Left hindlimb (tissue), 1 donor: ENCODE measurements around the gene RAB7A.

Experiments used
- DNase-seq: peaks from one replicate; pipeline ENCODE4 v3.0.0-alpha.2; 2018

The RAB7A gene

DNA sequence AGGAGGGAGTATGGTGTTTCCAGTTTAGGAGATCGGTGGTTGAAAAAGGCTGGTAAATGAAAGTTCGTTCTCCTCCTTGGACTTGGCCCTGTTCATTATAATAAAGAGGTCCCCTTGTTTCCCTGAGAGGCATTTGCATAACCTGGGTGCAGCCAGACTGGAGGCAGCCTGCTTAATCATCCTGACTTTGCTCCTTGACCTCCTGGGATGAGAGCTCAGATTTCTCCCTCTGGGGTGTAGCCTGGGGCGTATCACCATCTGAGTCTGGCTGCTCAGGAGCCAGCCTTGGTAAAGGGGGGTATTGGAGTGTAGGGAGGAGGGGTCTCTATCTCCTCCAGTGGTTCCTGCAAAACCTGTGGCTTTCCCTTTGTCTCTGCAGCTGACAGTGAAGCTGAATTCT is 132.2 kb downstream of the RAB7A start:
- no peak for DNase-seq

DNA sequence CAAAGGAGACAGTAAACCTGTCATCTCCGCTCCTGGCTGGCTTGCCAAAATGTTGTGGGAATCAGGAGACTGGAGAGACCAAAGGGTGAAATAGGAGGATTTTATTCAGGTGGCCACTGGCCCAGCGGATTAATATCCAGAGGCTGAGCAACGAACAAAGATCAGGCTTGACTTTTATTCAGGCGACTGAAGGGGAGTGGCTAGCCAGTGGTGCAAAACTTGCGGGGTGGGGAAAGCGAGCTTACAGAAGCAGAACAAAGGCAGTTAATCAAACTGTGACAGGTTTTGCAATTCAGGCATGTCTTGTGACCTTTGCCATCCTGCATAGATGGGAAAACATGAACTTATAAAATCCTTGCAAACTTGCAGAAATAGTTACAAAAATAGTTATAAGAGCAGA is 133.6 kb downstream of the RAB7A start:
- DNase-seq = no peak

DNA sequence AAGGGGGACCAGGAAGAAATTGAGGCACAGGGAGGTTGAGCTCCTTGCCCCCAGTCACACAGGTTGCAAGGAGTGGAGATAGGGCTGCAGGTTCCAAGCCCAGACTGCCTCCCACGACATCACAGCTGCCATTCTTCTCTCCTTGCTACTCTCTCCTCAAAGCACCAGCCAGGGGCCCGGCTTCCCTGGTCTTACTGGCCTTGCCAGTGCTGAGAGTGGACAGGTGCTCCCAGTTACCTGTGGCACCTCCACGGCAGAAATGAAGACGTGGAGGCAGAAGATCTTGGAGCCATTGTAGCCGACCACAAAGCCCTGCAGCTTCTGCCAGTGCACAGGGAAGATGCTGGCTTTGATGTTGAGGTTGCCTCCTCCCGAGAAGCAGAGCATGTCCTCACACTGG is 135.5 kb downstream of the RAB7A start:
- no peak for DNase-seq

DNA sequence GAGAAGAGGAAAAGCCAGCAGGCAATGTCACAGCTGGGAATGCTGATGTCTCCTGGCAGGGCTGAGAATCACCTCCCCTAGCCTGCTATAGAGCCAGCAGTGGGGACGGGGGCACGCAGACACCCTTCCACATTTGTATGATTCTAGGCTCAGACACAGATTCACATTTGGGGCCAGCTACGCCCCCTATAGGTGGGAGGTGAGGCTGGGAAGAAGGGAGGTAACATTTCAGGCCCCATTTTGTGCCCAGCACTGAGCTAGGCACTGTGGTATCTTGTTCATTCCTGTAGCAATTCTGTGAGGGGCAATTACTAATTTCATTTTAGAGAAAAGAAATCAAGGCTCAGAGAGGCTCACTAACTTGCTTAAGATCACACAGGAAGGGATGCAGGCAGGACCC is 137.6 kb downstream of the RAB7A start:
- DNase-seq = no peak
